Stimulated activated CD4-positive, alpha-beta T cell treated with anti-CD3 and anti-CD28 coated beads, Interleukin-15, amount 100 ng/mL, for 1 hour (primary cell): Measurements from ENCODE around the gene TAPBP.
"Not testable (repeated sequence)": the region's sequence is repeated elsewhere in the genome, so short reads cannot be mapped to it uniquely, and the experiment has no call there.

Source experiments
- DNase-seq, 2 donors: peaks; one replicate each; pipeline ENCODE4 v3.0.0-alpha.2; 2020; ENCODE audit warnings: low read depth in 1 of 2, low spot score in 1 of 2

The TAPBP gene

DNA sequence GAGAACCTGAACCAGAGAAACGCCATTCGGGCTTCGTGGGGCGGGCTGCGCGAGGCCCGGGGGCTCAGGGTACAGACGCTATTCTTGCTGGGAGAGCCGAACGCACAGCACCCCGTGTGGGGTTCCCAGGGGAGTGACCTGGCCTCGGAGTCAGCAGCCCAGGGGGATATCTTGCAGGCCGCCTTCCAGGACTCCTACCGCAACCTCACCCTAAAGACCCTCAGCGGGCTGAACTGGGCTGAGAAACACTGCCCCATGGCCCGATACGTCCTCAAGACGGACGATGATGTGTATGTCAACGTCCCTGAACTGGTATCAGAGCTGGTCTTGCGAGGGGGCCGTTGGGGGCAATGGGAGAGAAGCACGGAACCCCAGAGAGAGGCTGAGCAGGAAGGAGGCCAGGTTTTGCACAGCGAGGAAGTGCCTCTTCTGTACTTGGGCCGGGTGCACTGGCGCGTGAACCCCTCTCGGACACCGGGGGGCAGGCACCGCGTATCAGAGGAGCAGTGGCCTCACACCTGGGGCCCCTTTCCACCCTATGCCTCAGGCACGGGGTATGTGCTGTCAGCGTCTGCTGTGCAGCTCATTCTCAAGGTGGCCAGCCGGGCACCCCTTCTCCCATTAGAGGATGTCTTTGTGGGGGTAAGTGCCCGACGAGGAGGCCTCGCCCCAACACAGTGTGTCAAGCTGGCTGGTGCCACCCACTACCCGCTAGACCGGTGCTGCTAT, 36.1 kb downstream of the TAPBP start:
- no peak for DNase-seq

DNA sequence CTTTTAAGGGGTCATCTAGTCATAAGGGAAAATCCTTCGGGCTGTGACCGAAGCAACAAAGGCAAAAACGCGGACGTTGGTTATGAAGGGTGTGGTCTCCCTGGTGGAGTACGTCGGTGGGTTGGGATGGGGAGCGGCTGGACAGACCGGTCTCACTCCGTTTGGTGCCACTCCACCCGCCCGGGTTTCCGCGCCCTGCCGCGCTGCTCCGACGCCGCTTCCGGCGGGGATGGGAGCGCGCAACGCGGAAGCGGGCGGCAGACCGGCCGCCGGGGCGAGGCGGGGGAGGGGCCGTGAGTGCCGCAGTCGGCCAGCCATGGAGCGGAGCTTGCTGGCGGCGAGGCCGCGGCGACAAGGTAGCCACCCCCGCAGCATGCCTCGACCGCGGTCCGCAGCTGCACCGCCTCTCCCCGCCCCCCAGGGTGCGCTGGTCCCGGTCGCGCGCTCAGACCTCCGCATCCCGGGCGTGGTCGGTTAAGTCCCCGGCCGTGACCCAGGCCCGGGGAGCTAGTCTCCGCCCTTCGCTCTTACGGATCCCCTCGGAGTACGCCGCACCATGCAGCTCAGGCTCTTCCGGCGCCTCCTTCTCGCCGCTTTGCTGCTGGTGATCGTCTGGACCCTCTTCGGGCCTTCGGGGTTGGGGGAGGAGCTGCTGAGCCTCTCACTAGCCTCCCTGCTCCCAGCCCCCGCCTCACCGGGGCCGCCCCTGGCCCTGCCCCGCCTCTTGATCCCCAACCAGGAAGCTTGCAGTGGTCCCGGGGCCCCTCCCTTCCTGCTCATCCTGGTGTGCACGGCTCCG, 36.8 kb downstream of the TAPBP start, which contains the start of gene B3GALT4:
TSS of gene B3GALT4 (plus strand) at position 260 of the 799 bp plus-strand sequence. CDS start at position 557, 297 bp downstream.
- DNase-seq: peak; percentile 43 to 68

DNA sequence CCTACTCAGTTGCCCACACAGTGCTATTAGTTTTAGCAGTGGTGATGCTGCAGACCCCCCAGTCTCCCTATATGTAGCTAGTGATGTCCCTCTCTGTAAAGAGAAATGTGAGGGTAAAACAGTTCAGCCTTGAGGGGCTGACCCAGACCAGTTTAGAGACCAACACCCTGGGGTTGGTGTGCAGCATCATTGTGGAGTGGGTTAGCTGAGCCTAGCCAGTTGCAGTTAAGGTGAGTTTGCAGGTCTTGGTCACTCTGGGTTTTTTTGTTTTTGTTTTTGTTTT, 37.4 kb downstream of the TAPBP start:
- no peak for DNase-seq

- not testable (repeated sequence) for DNase-seq
These were observed 37.9 kb downstream of the TAPBP start for GRCh38 chr6:33275795-33276580.

GRCh38 chr6:33273924-33274902, 39.7 kb downstream of the TAPBP start:
- no peak for DNase-seq

DNA sequence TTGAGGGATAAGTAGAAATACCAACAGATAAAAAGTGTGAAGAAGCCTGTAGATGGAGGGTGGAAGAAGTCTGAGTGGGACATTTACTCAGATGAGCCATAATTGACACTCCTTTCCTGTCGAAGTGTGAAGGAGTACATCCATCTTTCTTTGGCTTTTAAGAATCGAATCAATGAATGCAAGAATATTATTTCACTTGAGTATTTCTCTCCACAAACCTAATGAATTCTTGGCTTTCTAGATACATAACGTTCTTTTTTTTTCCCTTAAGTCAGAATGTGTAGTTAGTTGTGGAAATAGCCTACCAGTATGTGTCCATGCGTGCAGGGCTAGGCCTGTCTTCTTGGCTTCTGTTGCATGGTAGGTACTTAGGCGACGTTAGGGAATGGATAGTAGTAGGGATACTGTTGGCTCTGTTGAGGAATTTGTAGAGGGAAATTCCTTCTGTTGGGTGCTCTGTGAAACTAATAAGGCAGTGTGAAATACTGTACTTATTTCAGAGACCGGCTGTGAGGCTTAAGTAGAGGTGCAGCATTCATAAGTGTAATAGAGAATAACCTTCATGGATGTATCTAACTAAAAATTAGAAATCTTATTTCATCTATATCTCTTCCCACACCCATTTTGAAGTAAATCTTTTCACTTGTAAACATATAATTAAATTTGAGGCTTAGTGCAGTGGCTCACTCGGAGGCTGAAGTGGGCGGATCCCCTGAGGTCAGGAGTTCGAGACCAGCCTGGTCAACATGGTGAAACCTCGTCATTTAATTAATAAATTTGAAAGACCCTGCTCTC, 40.6 kb downstream of the TAPBP start:
- no peak for DNase-seq

DNA sequence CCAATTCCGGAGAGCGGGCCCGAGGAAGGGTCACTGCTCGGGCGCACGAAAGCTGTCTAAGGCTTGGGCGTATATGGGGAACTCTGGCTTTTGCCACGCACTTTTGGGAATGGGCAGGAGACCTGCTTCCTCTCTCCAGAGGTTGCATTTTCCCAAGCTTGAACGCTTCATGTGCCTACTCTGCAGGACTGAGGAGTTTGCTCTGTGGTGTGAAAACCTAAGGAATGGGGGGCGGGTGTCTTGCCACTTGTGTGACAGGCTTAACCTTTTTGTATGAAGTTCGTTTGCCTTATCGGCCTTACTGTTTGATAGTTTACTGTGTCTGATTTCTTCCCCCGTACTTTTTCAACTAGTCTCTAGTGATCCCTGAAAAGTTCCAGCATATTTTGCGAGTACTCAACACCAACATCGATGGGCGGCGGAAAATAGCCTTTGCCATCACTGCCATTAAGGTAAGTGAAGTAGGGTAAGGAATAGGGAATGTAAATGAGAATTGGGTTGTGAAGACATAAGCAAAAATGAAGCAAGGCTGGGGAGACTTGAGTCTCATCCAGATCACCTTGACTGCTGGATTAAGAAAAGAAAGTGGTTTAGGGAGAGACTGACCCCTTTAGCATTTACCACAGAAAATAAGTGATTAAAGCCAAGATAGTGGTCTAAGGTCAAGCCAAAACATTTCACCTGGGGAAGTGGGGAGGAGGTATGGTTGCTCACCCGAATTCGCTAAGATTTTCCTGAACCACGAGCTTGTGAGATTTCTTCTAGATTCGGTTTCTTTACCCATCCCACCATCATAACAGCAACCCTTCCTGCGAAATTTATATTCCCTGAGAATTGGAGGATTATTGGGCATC, 41.4 kb downstream of the TAPBP start:
- no peak for DNase-seq

DNA sequence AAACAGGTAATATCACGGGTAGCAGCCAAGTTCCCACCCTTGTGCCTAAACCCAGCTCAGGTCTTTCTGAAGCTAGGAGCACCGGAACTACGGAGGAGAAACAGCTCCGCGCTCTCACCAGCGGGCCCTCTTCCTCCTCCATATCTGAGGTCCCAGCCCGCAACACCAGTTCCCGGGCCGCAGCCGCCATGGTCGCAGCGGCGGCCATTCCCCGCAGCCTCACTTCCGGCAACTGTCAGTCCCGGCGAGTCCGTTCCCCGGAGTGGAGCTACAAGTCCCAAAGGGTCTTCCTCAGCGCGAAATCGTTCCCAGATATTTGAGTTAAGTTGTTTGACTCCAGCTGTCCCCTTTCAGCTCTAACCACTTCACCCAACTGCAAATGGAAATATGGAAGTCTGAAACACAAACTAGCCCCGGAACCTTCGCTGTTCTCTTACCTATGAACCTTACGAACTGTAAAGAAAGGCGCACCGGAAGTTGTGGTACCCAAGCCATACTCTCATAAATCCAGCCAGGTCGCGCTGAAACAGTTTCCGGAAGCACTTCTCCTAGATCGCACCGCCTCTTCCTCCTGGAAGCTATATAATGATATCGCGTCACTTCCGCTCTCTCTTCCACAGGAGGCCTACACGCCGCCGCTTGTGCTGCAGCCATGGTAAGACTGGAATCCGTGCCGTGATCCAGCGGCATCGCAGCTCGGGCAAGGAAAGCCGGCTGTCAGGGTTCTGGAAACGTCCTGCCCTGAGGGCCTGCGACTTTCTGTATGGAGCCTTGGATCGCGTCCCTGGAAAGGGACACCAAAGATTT, 42.2 kb downstream of the TAPBP start, which contains the start of the genes RPS18 and VPS52:
TSS of gene RPS18 (plus strand) at position 608 of the 807 bp plus-strand sequence. CDS start at position 653, 45 bp downstream.
TSS of gene VPS52 (minus strand) at position 409 of the 807 bp plus-strand sequence. CDS start at position 208, 201 bp downstream.
- peak; percentile 68 to 77 for DNase-seq

DNA sequence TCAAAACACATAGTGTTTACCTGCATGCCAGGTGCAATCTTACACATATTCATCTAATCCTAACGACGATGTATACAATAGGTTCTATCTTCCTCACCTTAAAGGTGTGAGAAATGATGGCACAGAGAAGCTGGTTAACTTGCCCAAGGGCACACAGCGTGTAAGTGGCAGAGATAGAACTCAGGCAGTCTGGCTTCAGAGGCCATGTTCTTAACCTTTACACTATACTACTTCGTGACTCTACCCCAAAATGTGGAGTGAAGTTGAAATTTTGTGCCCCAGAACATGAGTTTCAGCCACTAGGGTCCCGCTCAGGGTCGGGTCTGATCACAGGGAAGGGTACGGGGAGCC, 42.8 kb downstream of the TAPBP start:
- no peak for DNase-seq

- no peak for DNase-seq
These were observed 49.9 kb downstream of the TAPBP start for GRCh38 chr6:33264015-33264414.

GRCh38 chr6:33262490-33262889, 51.4 kb downstream of the TAPBP start:
- DNase-seq: not testable (repeated sequence)

- DNase-seq: no peak
These were observed 54.8 kb downstream of the TAPBP start for GRCh38 chr6:33259032-33259431.

- no peak for DNase-seq
These were observed 59.3 kb downstream of the TAPBP start for GRCh38 chr6:33254591-33254990.

DNA sequence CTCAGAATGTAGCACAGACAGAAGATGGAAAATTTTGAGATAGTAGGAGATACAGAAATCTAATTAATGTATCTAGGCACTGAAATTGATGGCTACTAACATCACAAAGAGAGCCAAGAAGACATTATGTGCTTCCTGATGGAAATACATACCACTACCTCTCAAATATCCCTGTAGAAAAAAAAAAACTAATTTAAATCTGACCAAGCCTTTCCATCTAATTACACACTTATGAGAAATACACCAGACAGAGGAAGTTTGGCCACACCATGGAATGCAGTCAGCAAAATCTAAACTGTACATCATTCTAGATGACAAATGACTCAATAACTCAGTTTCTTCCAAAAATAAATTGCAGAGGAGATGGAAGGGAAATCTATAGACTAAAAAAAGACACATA, 61.1 kb downstream of the TAPBP start:
- DNase-seq: no peak

DNA sequence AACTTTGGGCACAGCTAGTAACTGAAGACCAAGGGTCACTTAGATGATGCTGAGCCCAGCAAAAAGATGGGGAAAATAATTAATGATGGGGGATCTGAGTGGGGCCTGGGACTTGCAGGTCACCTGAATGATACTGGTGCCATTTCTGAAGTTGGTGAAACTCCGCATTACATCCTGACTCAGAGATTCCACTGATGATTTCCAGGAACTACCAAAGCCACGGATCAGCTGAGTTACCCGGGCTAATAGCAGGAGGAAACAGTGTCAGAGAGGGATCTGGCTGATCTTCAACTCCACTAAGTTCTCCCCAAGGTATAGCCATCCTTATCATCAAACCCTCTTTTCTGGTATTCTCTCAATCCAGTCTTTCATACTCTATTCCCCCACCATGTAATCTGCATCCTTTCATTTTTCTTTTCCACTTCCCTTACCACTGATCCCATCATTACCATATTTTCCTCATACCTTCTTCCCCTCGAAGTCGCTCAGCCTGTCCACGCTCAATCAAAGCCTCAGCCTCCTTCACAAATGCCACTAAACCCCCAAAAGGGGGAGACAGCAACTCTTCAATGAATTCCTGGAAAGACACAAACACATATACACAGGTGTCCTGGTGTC, 62.4 kb downstream of the TAPBP start:
- no peak for DNase-seq

DNA sequence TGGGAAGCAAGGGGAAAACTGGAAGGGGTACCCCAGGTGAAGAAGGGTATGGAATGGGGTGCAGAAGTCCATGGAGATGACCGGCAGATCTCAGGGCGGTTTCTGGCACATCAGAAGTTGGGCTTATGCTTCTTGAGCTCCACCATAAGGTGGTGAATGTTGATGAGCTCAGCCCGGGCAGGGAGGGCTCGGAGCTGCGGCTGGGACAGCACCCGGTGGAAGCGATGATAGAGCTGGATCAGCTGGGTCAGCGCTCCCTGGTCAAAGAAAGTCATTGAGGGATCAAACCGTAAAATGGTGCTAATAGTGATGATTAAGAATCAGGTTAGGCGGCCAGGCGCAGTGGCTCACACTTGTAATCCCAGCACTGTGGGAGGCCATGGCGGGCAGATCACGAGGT, 63.1 kb downstream of the TAPBP start:
- no peak for DNase-seq
